Anterior cingulate cortex (tissue), 58 donors: ENCODE data around the gene TP53TG3D.
"Not testable (repeated sequence)": the region's sequence is repeated elsewhere in the genome, so short reads cannot be mapped to it uniquely, and the experiment has no call there.

Experiments used
- DNase-seq, 58 donors: peaks; one replicate each; lab custom pipeline; 2025; lab: John Stamatoyannopoulos, UW

The TP53TG3D gene, protein sequence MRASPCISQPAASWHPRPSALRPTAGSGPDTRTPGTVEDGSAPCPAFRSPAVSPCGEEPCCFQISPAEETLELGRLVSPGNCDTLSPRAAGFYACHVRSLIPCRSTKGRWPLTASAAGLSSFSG

DNA sequence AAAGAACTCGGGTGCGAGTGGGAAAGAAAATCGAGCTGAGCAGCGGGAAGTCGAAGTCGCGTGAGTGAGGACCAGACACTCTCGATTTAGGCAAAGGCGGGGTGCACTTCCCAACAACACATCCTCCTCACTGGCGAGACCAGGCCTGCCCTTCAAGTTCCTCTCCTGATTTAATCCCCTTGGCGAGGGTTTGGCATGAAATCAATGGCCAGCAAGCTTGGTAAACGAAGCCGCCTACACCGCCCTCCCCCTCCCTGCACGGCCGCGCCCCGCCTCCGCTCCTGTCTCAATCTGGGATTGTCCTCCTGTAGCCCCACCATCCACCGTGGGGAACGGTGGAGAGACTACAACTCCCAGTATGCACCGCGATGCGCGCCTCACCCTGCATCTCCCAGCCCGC, at the start of gene TP53TG3D:
Gene TP53TG3D, plus strand, starts transcription at position 301 of the 400 bp plus-strand sequence. Its CDS starts 68 bp downstream, at position 369.
- not testable (repeated sequence) for DNase-seq

- DNase-seq, result not testable (repeated sequence)
Observed at GRCh38 chr16:32253507-32253906, 421 bp downstream of the TP53TG3D start.

DNA sequence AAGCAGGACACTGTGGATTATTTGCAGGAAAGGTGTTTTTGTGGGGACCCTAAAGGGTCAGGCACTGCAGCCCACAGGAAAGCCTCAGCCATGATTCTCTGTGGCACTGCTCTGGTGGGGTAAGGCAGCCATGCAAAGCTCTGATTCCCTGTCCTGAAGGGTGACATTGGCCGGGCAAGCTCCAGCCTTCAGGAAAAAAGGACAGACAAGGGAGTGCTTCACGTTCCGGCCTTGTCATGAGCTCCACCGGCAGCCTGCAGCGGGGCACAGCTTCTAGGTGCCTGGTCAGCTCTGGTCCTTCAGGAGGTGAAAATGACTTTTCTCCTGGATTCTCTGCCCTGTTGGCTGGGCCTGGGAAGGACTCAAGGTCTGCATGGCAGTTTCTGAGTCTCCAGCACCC, 8.4 kb downstream of the TP53TG3D start:
- DNase-seq, result not testable (repeated sequence)

- DNase-seq, result not testable (repeated sequence)
Observed at GRCh38 chr16:32263552-32263951, 10.5 kb downstream of the TP53TG3D start.

DNA sequence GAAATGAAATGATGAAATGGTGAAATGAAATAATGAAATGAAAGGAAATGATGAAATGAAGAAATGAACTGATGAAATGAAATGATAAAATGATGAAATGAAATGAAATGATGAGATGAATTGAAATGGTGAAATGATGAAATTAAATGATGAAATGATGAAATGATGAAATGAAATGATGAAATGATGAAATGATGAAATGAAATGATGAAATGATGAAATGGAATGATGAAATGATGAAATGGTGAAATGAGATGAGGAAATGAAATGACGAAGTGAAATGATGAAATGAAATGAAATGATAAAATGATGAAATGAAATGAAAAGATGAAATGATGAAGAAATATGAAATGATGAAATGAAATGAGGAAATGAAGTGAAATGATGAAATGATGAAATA, 28.8 kb downstream of the TP53TG3D start:
- not testable (repeated sequence) for DNase-seq

DNA sequence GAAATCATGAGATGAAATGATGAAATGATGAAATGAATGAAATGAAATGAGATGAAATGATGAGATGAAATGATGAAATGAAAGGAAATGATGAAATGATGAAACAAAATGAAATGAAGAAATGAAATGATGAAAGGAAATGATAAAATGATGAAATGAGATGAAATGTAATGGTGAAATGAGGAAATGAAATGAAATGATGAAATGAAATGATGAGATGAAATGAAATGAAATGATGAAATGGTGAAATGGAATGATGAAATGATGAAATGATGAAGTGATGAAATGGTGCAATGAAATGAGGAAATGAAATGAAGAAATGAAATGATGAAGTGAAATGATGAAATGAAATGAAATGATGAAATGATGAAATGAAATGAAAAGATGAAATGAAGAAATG, 29.9 kb downstream of the TP53TG3D start:
- not testable (repeated sequence) for DNase-seq

GRCh38 chr16:32283917-32284495, 30.9 kb downstream of the TP53TG3D start:
- not testable (repeated sequence) for DNase-seq

- DNase-seq, result not testable (repeated sequence)
Observed at GRCh38 chr16:32284800-32285796, 32.0 kb downstream of the TP53TG3D start.

DNA sequence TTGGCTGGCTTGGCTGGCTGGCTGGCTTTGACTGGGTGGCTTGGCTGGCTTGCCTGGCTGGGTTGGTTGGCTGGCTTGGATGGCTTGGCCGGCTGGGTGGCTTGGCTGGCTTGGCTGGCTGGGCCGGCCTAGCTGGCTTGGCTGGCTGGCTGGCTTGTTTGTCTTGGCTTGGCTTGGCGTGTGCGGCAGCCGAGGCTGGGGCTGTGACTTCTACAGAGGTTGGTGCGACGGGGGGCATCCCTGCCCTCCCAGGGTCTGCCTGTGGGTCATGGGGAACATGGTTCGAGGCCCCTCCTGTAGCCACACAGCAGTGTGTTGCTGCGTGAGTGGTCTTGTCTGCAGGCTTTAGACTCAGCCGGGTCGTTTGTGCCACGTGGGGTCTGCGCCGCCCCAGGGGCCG, 33.1 kb downstream of the TP53TG3D start:
- not testable (repeated sequence) for DNase-seq

DNA sequence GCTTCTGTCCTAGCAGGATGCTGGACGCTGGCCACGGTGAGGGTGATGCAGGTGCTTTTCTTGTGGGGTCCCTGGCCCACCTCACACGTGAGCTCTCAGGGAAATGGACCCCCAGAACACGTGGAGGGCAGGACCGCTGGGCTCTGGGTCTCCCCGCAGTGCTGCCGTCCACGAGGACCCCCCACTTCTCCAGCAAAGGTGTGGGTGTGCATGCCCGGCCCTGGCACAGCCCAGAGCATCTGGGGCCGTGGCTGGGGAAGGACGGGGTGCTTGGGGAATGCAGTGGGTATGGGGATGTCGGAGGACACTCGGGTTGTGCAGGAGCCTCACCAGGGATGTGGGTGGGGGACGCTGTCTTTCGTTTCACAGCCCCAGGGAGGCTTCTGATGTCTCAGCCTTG, 34.7 kb downstream of the TP53TG3D start:
- not testable (repeated sequence) for DNase-seq

DNA sequence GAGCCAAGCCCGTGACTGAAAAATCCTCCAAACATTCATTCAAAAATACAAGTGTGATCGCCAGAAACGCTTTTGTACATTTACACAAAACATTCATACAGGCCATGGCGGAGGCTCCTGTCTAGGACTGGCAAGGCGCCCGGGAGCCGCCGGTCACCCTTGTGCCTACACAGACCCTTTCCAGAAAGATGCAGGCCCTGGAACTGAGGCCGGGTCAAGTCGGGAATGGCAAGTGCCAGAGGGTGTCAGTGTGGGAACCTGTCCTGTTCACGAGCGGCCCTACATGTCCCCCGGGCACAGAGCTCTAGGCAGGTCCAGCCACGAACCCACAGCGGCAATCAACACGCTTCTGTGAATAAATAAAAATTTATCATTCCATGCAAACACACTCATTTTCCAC, 36.1 kb downstream of the TP53TG3D start:
- not testable (repeated sequence) for DNase-seq

- not testable (repeated sequence) for DNase-seq
Observed at GRCh38 chr16:32302776-32303175, 49.7 kb downstream of the TP53TG3D start.
